OCI-LY7 (cell line): ENCODE data around the gene TANC1. TPM values are rescaled to one million over a fixed set of nuclear protein-coding genes. Genes with fewer than 3 reads are reported as not detected.
A peak's percentile ranks its signal among the peaks of the same experiment; 100 is the strongest.

Source experiments
- BruUV-seq: library from RNA; stranded (reverse); fragments of 400-500 nt; replicated peaks from 2 replicates; lab custom pipeline; 2021; lab: Mats Ljungman, UMichigan
- CTCF ChIA-PET: fragments of 300-600 bp; sonication (Branson Sonifier 250); formaldehyde crosslinking; loops from one replicate; lab custom pipeline; 2022; ENCODE audit warnings: antibody characterized with exemption; ENCODE audit not compliant: unreplicated experiment; lab: Charles Lee
- POLR2A ChIA-PET: fragments of 300-600 bp; sonication (Branson Sonifier 250); formaldehyde crosslinking; loops from one replicate; lab custom pipeline; 2022; ENCODE audit warnings: antibody characterized with exemption; lab: Charles Lee
- DNase-seq: peaks from one replicate; pipeline ENCODE4 v3.0.0-alpha.2; 2015; ENCODE audit warnings: low spot score
- H2AFZ ChIP-seq: fragments of 200-600 bp; sonication (generic), shearing (Covaris generic); 2 replicates; pipeline ENCODE4 v1.6.1; 2014; ENCODE audit warnings: mild to moderate bottlenecking, antibody characterized with exemption, low read length, moderate library complexity
- H3K27ac ChIP-seq: fragments of 200-600 bp; sonication (generic); 2 replicates; pipeline ENCODE4 v1.5.1; 2014; ENCODE audit warnings: mixed run types, low read depth, mild to moderate bottlenecking, moderate library complexity, low read length, inconsistent platforms; ENCODE audit not compliant: poor library complexity, severe bottlenecking
- H3K36me3 ChIP-seq: fragments of 200-600 bp; sonication (generic); 2 replicates; pipeline ENCODE4 v1.6.1; 2014; ENCODE audit warnings: mild to moderate bottlenecking, antibody characterized with exemption, low read length, moderate library complexity, mixed read lengths; ENCODE audit not compliant: insufficient read depth
- H3K4me1 ChIP-seq: fragments of 200-600 bp; sonication (generic); 2 replicates; pipeline ENCODE4 v1.5.1; 2014; ENCODE audit warnings: mild to moderate bottlenecking, low read length; ENCODE audit not compliant: insufficient read depth, poor library complexity, severe bottlenecking
- H3K4me2 ChIP-seq: fragments of 200-600 bp; sonication (generic); 2 replicates; pipeline ENCODE4 v1.6.1; 2014; ENCODE audit warnings: mild to moderate bottlenecking, low read length
- H3K4me3 ChIP-seq: fragments of 200-600 bp; sonication (generic); 2 replicates; pipeline ENCODE4 v1.5.1; 2014; ENCODE audit warnings: mild to moderate bottlenecking, low read depth, low read length; ENCODE audit not compliant: poor library complexity, severe bottlenecking
- H3K79me2 ChIP-seq: fragments of 200-600 bp; sonication (generic); 2 replicates; pipeline ENCODE4 v1.6.1; 2016; ENCODE audit warnings: low read depth, mild to moderate bottlenecking, low read length, moderate library complexity, mixed read lengths; ENCODE audit not compliant: insufficient read depth
- H3K9me2 ChIP-seq: fragments of 200-600 bp; sonication (generic); 2 replicates; pipeline ENCODE4 v1.6.1; 2016; ENCODE audit warnings: mild to moderate bottlenecking, low read length, mixed read lengths; ENCODE audit not compliant: insufficient read depth
- H3K9me3 ChIP-seq: fragments of 200-600 bp; sonication (generic); 2 replicates; pipeline ENCODE4 v1.6.1; 2014; ENCODE audit warnings: mild to moderate bottlenecking, mixed run types, low read length, mixed read lengths
- H4K20me1 ChIP-seq: fragments of 200-600 bp; sonication (generic); 2 replicates; pipeline ENCODE4 v1.6.1; 2014; ENCODE audit warnings: mild to moderate bottlenecking, antibody characterized with exemption, low read length, moderate library complexity, mixed read lengths; ENCODE audit not compliant: insufficient read depth
- EZH2phosphoT487 ChIP-seq: fragments of 200-600 bp; sonication (generic); IDR thresholded peaks from 2 replicates; pipeline ENCODE4 v1.6.1; 2018; ENCODE audit warnings: low read depth, borderline replicate concordance, mild to moderate bottlenecking, mixed run types, antibody characterized with exemption, low read length, moderate library complexity, mixed read lengths
- intact Hi-C: fragments of 100-400 bp; cut with micrococcal nuclease; formaldehyde crosslinking; loops from one replicate; pipeline ENCODE4 v1.10.0; 2022; ENCODE audit not compliant: unreplicated experiment
- total RNA-seq, 2 experiments: library from RNA; depleted of rRNA in 1 of 2; stranded (reverse); fragments of >200 nt in 1 of 2; shearing (Covaris generic) in 1 of 2; gene quantifications; 2 replicates each; pipeline ENCODE4 v1.2.3, GENCODE V29; 2014 to 2022
- TF ChIP-seq, protein P1 (sequence below): fragments of 200-600 bp; sonication (generic); conservative IDR thresholded peaks from 2 replicates; pipeline ENCODE4 v1.5.1; 2014; ENCODE audit warnings: mild to moderate bottlenecking, antibody characterized with exemption, low read length, moderate library complexity, mixed read lengths

TANC1 gene
- total RNA-seq, 2 experiments from 2014 or later = 0.04 TPM; not detected in 1

DNA sequence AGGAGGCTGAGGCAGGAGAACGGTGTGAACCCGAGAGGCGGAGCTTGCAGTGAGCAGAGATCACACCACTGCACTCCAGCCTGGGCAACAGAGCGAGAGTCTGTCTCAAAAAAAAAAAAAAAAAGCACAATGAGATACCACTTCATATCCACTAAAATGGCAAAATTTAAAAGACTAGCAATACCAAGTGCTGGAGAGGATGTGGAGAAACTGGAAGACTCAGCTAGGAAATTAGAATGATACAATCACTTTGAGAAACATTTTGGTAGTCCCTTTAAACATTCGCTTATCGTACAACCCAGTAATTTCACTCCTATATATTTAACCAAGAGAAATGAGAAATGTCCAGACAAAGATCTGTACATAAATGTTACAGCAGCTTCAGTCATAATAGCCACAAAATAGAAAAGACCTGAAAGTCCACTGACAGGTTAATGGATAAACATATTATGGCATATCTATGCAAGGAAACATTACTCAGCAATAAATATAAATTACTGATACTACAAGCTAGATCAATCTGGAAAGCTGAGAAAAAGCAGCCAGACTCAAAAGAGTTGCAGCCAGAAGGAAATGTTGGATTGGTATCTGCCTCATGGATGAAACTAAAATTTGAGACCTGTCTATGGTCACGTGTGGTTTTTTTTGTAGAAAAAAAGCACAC lies 278.0 kb downstream of the TANC1 start:
- BruUV-seq = no TSS peak
- Histone ChIP-seq H3K4me2 (no peak overlapping the region), H3K36me3 (no peaks in the 10 kb centered on the region), H3K79me2 (no peaks in the 10 kb centered on the region), H2AFZ (no peak overlapping the region), H3K4me3 (no peak overlapping the region), H3K9me2 (no peaks in the 10 kb centered on the region), H3K9me3 (no peaks in the 10 kb centered on the region), H3K27ac (no peak overlapping the region), H3K4me1 (no peaks in the 10 kb centered on the region), H4K20me1 (no peaks in the 10 kb centered on the region)
- ChIA-PET POLR2A (interaction anchor here (0.5 to 1.3 kb wide), 2 partner anchors 11 to 23 kb away, joined by 3 read pairs; no protein-coding TSS in a partner anchor), CTCF (no interaction called here)
- no peak for TF ChIP-seq EZH2phosphoT487
- TF ChIP-seq, protein P1, sequence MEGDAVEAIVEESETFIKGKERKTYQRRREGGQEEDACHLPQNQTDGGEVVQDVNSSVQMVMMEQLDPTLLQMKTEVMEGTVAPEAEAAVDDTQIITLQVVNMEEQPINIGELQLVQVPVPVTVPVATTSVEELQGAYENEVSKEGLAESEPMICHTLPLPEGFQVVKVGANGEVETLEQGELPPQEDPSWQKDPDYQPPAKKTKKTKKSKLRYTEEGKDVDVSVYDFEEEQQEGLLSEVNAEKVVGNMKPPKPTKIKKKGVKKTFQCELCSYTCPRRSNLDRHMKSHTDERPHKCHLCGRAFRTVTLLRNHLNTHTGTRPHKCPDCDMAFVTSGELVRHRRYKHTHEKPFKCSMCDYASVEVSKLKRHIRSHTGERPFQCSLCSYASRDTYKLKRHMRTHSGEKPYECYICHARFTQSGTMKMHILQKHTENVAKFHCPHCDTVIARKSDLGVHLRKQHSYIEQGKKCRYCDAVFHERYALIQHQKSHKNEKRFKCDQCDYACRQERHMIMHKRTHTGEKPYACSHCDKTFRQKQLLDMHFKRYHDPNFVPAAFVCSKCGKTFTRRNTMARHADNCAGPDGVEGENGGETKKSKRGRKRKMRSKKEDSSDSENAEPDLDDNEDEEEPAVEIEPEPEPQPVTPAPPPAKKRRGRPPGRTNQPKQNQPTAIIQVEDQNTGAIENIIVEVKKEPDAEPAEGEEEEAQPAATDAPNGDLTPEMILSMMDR = no peak
- DNase-seq = no peak
- intact Hi-C loops = no loop called here

DNA sequence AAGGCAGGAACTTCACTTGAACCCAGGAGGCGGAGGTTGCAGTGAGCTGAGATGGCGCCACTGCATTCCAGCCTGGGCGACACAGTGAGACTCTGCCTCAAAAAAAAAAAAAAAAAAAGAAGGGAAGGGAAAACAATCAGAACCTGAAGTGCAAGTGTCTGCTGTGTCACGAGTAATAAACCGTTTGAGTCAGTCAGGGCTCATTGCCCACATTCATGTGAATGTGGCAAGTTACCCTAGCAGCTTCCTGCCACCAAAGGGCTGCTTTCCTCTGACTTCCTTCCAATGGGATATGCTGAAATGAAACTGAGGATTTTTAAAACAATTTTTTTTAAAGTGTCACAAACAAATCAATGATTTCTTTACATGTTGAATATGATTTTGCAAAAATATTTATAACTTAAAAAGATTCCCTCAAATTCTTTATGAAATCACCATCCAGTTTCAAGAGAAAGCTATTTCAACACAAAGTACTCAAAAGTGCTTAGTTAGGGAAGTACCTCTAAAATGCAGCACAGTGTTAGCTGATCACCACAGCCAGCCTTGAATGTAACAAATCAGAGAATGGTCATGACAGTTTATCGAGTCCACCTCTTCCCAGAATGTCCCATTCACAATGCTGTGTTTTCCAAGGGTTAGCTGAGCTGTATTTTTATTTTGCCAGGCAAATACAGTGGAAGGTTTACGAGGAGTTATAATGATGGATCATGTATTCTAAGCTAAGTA lies 281.7 kb downstream of the TANC1 start:
- Histone ChIP-seq H3K79me2 (no peaks in the 10 kb centered on the region), H3K27ac (no peak overlapping the region), H4K20me1 (no peaks in the 10 kb centered on the region), H3K4me2 (no peak overlapping the region), H3K36me3 (no peaks in the 10 kb centered on the region), H3K9me2 (no peaks in the 10 kb centered on the region), H3K9me3 (no peaks in the 10 kb centered on the region), H3K4me3 (no peak overlapping the region), H3K4me1 (no peaks in the 10 kb centered on the region), H2AFZ (no peak overlapping the region)
- TF ChIP-seq, protein P1 = no peak
- no peak for TF ChIP-seq EZH2phosphoT487
- no TSS peak for BruUV-seq
- intact Hi-C loops = no loop called here
- DNase-seq = peak; percentile 8
- POLR2A ChIA-PET = interaction anchor here (0.6 to 1.4 kb wide), 3 partner anchors 10 to 1673 kb away, joined by 3 to 5 read pairs (median 5); no protein-coding TSS in a partner anchor
- CTCF ChIA-PET = no interaction called here
